Measurements from ENCODE around the gene DDX24. TPM values are rescaled to one million over a fixed set of nuclear protein-coding genes. Genes with fewer than 3 reads are reported as not detected.

DDX24 gene
- total RNA-seq, 1 donor from 2014 or later: 65.8 TPM

DNA sequence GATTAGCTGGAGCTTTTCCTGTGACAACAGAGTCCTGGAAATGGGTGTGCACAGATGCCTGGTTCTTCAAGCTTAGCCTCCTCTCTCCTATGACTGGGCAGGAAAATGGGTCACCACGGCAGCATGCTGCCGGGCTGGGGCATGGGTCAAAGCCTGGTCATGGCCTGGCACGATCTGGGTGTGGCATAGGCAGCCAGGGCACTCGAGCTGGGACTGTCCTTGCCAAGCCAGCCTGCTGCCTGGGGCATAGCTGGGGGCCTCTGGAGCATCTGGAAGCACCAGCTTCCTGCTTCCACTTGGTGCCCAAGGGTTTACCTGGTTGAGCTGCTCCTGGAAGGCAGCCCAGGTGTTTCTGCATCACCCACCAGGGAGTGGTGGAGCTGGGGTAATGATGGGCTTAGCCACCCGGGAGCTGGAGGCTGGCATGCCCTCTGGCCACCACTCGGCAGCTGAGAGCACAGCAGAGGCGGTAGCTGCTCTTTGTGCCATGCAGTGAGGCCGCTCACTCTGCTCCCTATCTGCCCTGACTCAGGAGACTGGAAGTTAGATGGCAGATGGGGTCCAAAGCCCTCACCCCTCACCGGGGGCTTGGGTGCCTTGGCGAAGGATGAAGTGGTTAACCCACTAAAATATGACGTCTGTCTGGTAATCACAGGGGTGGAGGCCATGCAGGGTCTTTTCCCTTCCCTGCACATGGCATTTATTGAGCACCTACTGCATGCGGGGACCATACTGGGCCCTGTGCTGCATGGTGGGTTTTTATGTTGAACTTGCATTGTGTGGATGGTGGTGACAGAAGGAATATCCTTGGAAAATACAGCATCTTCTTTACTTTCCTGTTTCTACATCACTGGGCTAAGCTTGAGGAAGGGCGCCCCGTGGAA, 53.2 kb downstream of the DDX24 start:
- TF ChIP-seq, protein P1, sequence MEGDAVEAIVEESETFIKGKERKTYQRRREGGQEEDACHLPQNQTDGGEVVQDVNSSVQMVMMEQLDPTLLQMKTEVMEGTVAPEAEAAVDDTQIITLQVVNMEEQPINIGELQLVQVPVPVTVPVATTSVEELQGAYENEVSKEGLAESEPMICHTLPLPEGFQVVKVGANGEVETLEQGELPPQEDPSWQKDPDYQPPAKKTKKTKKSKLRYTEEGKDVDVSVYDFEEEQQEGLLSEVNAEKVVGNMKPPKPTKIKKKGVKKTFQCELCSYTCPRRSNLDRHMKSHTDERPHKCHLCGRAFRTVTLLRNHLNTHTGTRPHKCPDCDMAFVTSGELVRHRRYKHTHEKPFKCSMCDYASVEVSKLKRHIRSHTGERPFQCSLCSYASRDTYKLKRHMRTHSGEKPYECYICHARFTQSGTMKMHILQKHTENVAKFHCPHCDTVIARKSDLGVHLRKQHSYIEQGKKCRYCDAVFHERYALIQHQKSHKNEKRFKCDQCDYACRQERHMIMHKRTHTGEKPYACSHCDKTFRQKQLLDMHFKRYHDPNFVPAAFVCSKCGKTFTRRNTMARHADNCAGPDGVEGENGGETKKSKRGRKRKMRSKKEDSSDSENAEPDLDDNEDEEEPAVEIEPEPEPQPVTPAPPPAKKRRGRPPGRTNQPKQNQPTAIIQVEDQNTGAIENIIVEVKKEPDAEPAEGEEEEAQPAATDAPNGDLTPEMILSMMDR (IDR thresholded peaks at IDR 0.05; ENCODE audit: insufficient read depth, low read length, severe bottlenecking): no peak
- Histone ChIP-seq H3K27me3 (ENCODE audit: control insufficient read depth, insufficient read depth, low read length) (no peaks in the 10 kb centered on the region), H3K4me3 (ENCODE audit: low read depth, low read length) (no peak overlapping the region), H3K36me3 (ENCODE audit: control insufficient read depth, insufficient read depth, low read length) (no peaks in the 10 kb centered on the region)
- FAIRE-seq: no peak
- DNase-seq (ENCODE audit: low read depth): peak; percentile 54

DNA sequence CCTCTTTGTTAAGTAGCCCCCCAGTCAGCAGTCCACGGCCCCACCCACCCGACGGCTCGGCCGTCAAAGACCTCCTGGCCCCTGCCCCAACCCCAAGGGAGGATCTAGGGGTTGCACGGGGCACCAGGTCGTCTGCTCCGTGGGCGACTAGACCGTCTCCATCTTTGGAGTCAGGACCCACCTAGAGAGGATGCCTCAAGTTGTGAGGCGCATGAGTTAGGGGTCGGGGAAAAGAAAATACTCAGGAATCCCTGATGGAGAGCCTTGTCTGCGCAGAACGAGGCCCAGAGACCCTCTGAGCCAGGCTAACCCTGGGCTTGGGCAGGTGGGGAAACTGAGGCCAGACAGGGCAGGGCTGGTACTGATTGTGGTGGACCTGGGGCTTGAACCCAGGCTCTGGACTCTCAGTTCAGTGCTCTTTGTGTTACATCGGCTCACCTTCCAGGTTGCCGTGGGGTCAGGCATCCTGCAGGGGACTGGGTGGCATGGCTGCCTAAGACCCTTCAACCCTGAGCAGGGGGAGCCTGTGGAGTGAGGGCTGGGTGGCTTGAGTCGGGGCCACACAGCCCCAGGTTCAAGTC, 54.0 kb downstream of the DDX24 start:
- Histone ChIP-seq H3K27me3 (ENCODE audit: control insufficient read depth, insufficient read depth, low read length) (no peaks in the 10 kb centered on the region), H3K36me3 (ENCODE audit: control insufficient read depth, insufficient read depth, low read length) (no peaks in the 10 kb centered on the region), H3K4me3 (ENCODE audit: low read depth, low read length) (peak overlapping the region; percentile 55)
- FAIRE-seq (no peak), DNase-seq (ENCODE audit: low read depth) (no peak)
- TF ChIP-seq, protein P1 (IDR thresholded peaks at IDR 0.05; ENCODE audit: insufficient read depth, low read length, severe bottlenecking): no peak

DNA sequence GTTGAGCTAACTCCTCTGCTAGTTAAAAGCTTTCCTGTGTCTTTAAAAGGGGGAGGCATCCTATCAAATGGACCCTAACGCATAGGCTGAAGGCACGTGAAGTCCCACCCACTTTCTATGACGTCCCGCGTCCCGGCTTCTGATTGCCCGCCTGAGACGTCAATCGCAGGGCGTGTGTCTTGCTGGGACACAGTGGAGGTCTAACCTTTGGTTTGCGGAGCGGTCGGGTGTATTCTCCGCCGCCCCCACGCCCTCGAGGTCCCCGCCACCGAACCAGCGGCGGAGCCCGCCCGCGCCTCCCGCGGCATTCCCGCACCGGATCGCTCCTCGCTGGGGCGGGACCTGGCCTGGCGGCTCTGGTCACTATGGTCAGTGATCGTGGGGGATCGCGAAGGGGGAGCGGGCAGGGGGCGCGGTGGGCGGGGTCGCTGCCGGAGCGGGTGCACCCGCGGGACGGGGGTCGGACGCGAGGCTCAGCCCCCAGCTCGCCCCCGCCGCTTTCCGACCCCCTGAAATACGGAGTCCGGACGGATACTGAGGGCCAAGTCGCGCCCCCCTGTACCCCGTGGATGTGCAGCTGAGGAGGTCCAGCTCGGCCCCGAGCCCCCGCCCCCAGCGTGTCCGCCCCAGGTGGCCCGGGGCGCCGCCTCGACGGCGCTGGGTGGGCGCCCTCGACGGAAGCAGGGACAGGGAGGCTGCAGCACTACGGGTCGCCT, 54.7 kb downstream of the DDX24 start, which contains the start of gene OTUB2:
TSS of gene OTUB2 (plus strand) at position 168 of the 716 bp plus-strand sequence. CDS start at position 366, 198 bp downstream.
- DNase-seq (ENCODE audit: low read depth): peak; percentile 95
- no peaks in the 10 kb centered on the region for H3K27me3 ChIP-seq (ENCODE audit: control insufficient read depth, insufficient read depth, low read length)
- peak within 1 kb of the TSS; percentile 55 for H3K4me3 ChIP-seq (ENCODE audit: low read depth, low read length)
- peak; percentile 98 for FAIRE-seq
- H3K36me3 ChIP-seq (ENCODE audit: control insufficient read depth, insufficient read depth, low read length): no peaks in the 10 kb centered on the region
- TF ChIP-seq, protein P1 (IDR thresholded peaks at IDR 0.05; ENCODE audit: insufficient read depth, low read length, severe bottlenecking): no peak

DNA sequence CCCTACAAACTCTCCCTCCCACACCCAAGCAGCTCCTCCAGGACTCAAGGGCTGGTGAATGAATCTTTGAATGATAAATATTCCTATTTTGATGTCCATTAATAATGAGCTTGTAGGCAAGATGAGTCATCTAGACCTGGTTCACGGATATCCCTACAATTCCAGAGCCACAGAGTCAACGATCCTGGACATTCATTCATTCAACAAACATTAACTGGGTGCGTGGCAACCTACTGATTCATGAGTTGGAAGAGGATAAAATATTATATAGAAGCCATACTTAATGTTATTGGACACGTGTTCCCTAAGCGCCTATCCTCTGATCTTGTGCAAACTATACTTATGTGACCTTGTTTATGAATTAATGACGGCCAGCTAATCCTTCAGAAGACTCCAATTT, 55.3 kb downstream of the DDX24 start:
- H3K36me3 ChIP-seq (ENCODE audit: control insufficient read depth, insufficient read depth, low read length): no peaks in the 10 kb centered on the region
- DNase-seq (ENCODE audit: low read depth) (peak; percentile 89), FAIRE-seq (no peak)
- H3K4me3 ChIP-seq (ENCODE audit: low read depth, low read length): peak overlapping the region; percentile 55
- TF ChIP-seq, protein P1 (IDR thresholded peaks at IDR 0.05; ENCODE audit: insufficient read depth, low read length, severe bottlenecking): no peak
- no peaks in the 10 kb centered on the region for H3K27me3 ChIP-seq (ENCODE audit: control insufficient read depth, insufficient read depth, low read length)

DNA sequence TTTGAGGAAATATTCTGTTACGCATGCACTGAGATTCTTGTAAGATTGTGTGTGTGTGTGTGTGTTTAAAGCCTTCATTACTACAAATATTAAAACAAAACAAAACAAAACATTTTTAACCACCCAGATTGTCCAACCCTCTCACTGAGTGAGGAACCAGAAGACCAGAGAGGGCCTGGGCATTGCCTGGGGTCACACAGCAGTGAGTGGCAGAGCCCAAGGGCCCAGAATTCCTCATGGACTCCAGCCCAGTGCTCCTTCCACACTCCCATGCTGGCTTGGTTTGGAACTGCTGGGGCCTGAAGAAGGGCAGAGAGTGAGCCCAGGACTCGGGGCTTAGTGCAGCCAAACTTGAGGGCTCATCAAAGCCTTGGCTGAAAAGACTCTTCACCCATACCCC, 56.5 kb downstream of the DDX24 start:
- FAIRE-seq: no peak
- no peak for DNase-seq (ENCODE audit: low read depth)
- no peaks in the 10 kb centered on the region for H3K36me3 ChIP-seq (ENCODE audit: control insufficient read depth, insufficient read depth, low read length)
- H3K27me3 ChIP-seq (ENCODE audit: control insufficient read depth, insufficient read depth, low read length): no peaks in the 10 kb centered on the region
- H3K4me3 ChIP-seq (ENCODE audit: low read depth, low read length): no peak overlapping the region
- TF ChIP-seq, protein P1 (IDR thresholded peaks at IDR 0.05; ENCODE audit: insufficient read depth, low read length, severe bottlenecking): no peak
